ENCODE results near the gene RASGRF2. TPM values are rescaled to one million over a fixed set of nuclear protein-coding genes. Genes with fewer than 3 reads are reported as not detected.

Gene RASGRF2
- total RNA-seq, 1 donor from 2014 or later, result 2.6 TPM

DNA sequence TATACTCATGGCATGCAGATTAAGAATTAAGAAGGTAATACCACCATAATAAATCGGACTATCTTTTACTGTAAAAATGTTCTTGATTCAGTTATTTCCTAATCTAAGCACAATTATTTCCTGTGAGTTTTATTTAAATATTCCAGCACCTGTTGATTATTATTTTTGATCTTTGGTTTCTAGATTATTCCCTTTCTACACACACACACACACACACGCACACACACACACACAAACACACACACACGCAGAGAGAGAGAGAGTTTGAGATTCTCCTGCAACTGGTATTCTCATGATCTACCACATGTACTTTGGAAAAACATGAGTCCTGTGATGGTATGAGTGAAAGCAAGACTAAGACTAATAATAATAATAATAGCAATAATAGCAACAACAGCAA, 256.0 kb downstream of the RASGRF2 start:
- DNase-seq (ENCODE audit: low read depth), result no peak
- no peak overlapping the region for H3K4me3 ChIP-seq (ENCODE audit: low read depth, low read length)
- TF ChIP-seq, protein P1, sequence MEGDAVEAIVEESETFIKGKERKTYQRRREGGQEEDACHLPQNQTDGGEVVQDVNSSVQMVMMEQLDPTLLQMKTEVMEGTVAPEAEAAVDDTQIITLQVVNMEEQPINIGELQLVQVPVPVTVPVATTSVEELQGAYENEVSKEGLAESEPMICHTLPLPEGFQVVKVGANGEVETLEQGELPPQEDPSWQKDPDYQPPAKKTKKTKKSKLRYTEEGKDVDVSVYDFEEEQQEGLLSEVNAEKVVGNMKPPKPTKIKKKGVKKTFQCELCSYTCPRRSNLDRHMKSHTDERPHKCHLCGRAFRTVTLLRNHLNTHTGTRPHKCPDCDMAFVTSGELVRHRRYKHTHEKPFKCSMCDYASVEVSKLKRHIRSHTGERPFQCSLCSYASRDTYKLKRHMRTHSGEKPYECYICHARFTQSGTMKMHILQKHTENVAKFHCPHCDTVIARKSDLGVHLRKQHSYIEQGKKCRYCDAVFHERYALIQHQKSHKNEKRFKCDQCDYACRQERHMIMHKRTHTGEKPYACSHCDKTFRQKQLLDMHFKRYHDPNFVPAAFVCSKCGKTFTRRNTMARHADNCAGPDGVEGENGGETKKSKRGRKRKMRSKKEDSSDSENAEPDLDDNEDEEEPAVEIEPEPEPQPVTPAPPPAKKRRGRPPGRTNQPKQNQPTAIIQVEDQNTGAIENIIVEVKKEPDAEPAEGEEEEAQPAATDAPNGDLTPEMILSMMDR (conservative IDR thresholded peaks at IDR 0.05; ENCODE audit: low read depth, low read length), result no peak

DNA sequence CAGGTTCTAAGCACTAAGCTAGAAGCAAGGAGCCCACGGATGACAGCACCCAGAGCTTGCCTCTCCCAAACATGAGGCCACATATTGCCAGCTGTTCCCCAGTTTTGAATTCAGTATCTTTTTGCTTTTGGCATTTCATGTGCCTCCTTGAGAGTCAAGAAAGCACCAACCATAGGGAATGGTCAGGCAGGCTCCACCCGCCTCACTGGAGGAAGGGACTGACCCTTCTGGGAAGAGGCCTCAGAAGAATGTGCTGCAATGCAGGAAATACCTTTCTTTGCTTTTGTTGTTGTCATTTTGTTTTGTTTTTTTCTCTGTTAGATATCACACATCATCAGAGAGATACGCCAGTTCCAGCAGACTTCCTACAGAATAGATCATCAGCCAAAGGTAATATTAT, 259.2 kb downstream of the RASGRF2 start:
- TF ChIP-seq, protein P1 (conservative IDR thresholded peaks at IDR 0.05; ENCODE audit: low read depth, low read length), result no peak
- H3K4me3 ChIP-seq (ENCODE audit: low read depth, low read length), result no peak overlapping the region

DNA sequence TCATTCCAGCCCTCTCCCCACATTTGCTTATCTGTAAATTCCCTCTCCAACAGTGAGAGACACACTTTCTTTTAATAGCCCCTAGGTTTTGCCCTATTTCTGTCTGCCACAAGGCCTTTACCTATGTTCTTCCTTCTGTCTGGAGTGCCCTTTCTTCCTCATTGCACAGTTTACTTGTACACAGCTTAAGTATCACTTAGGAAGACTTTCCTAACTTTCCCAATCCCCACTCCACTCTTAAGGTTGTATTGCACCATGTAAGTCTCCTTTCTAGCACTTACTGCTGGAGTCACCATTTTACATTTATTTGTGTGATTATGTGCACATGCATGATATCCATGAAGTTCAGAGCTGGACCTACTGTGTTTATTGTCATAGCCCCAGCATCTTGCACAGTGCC, 262.1 kb downstream of the RASGRF2 start:
- no peak overlapping the region for H3K4me3 ChIP-seq (ENCODE audit: low read depth, low read length)
- TF ChIP-seq, protein P1 (conservative IDR thresholded peaks at IDR 0.05; ENCODE audit: low read depth, low read length), result no peak
- no peak for DNase-seq (ENCODE audit: low read depth)

More for the DNA sequence above, 259.2 kb downstream of the RASGRF2 start:
- no peak for DNase-seq (ENCODE audit: low read depth)

DNA sequence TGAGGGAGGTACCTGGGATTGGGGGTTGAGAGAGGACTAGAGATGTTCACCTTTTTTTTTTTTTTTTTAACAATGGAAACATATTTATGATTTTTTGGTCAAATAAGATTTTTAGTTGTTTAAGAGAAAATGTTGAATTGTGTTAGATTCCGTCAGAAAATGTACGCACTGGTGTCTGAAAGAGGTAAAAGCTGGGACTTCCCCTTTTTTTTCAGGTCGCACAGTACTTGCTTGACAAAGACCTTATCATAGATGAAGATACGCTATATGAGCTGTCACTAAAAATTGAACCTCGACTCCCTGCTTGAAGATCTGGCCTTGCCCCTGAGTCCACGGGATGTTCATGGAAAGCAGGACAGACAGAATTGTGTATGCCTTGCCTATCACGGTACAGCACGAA, 265.3 kb downstream of the RASGRF2 start:
- DNase-seq (ENCODE audit: low read depth), result no peak
- TF ChIP-seq, protein P1 (conservative IDR thresholded peaks at IDR 0.05; ENCODE audit: low read depth, low read length), result no peak

DNA sequence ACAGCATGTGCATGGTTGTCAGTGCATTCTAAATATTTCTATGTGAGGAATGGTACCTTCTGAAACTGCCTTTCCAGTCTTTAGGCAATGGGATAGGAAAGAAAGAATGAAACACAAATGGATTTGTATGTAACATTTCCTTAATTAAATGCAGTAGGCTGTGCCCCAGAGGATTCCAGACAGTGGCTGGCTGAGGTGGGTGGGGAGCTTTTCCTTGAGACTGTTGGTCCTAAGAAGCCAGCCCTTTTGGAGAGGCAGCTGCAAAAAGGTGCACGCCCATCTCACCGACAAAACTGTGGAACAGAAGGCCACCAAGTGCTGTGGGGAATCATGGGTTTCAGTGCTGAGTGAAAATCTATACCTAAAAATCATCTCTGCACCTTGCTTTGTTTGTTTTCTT, 266.1 kb downstream of the RASGRF2 start:
- H3K4me3 ChIP-seq (ENCODE audit: low read depth, low read length), result no peak overlapping the region
- no peak for DNase-seq (ENCODE audit: low read depth)
- TF ChIP-seq, protein P1 (conservative IDR thresholded peaks at IDR 0.05; ENCODE audit: low read depth, low read length), result no peak

More for the DNA sequence above, 265.3 kb downstream of the RASGRF2 start:
- no peak overlapping the region for H3K4me3 ChIP-seq (ENCODE audit: low read depth, low read length)

DNA sequence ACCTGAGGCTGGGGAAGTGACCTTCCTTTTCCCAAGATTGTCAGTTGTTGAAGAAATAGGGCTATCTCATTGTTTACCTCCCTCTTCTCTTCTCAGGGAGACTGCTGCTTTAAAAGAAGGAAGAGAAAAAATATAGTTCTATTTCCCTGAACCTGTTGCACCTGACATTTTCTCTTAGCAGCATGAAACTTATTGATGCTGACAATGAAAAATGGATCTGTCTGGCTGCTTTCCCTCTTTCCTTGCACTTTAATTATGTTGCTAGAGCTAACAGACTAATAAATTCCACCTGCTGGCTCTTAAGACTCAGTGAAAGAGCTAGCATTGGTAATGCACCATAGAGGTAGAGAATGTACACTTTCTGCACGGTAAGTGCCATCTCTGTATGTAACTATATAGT, 266.8 kb downstream of the RASGRF2 start:
- no peak overlapping the region for H3K4me3 ChIP-seq (ENCODE audit: low read depth, low read length)
- TF ChIP-seq, protein P1 (conservative IDR thresholded peaks at IDR 0.05; ENCODE audit: low read depth, low read length), result no peak
- DNase-seq (ENCODE audit: low read depth), result no peak

DNA sequence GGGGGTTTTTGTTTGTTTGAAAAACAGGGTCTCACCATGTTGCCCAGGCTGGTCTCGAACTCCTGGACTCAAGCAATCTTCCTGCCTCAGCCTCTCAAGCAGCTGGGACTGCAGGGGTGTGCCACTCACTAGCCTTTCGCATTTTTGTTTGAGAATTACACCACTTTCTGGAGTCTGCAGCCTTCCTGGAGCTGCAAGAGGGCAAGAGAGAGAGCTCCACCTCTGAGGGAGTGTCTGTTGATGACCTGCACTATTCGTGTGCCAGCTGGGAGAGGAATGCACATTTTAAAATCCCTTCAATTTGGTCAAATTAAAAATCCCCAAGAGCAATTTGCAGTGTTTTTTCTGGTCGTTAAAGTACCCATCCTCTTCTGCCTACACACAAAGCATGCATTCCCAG, 267.9 kb downstream of the RASGRF2 start:
- TF ChIP-seq, protein P1 (conservative IDR thresholded peaks at IDR 0.05; ENCODE audit: low read depth, low read length), result no peak
- no peak overlapping the region for H3K4me3 ChIP-seq (ENCODE audit: low read depth, low read length)
- no peak for DNase-seq (ENCODE audit: low read depth)

All from epithelial cell of proximal tubule (primary cell).